GM13976 (cell line): Measurements from ENCODE around the gene WIPI1.

ENCODE experiments used
- DNase-seq: peaks from one replicate; pipeline ENCODE4 v3.0.0; 2012; ENCODE audit warnings: low spot score
- CTCF ChIP-seq: IDR thresholded peaks from 2 replicates; pipeline ENCODE4 v1.5.1; 2012; ENCODE audit warnings: borderline replicate concordance, mild to moderate bottlenecking; ENCODE audit not compliant: insufficient read depth; ENCODE audit errors: extremely low read depth, missing control alignments, control extremely low read depth
- in situ Hi-C: fragments of 300-500 bp; cut with MboI; formaldehyde crosslinking; loops from one replicate; pipeline ENCODE4 v1.12.0; 2022; ENCODE audit warnings: low sequenced_read_pairs, mixed read lengths, inconsistent platforms; ENCODE audit not compliant: unreplicated experiment

Gene WIPI1

GRCh38 chr17:68428498-68429172, 28.7 kb downstream of the WIPI1 start:
- no peak for DNase-seq
- no peak for TF ChIP-seq CTCF
- in situ Hi-C loops, result no loop called here

- in situ Hi-C loops, result no loop called here
- no peak for DNase-seq
- no peak for TF ChIP-seq CTCF
Observed at GRCh38 chr17:68427575-68427974, 29.7 kb downstream of the WIPI1 start.

- no peak for DNase-seq
- in situ Hi-C loops, result no loop called here
- no peak for TF ChIP-seq CTCF
Observed at GRCh38 chr17:68425979-68426378, 31.3 kb downstream of the WIPI1 start.

- no peak for DNase-seq
- no peak for TF ChIP-seq CTCF
- in situ Hi-C loops, result no loop called here
Observed at GRCh38 chr17:68424861-68425260, 32.4 kb downstream of the WIPI1 start.

GRCh38 chr17:68424203-68424602, 33.1 kb downstream of the WIPI1 start:
- no peak for TF ChIP-seq CTCF
- DNase-seq, result no peak
- in situ Hi-C loops, result no loop called here

GRCh38 chr17:68423251-68423650, 34.0 kb downstream of the WIPI1 start:
- in situ Hi-C loops, result no loop called here
- no peak for DNase-seq
- no peak for TF ChIP-seq CTCF
